Right ventricle myocardium superior (tissue), 1 donor: Measurements from ENCODE around the gene RALGPS2. TPM values are rescaled to one million over a fixed set of nuclear protein-coding genes. Genes with fewer than 3 reads are reported as not detected.
"Not testable (repeated sequence)": the region's sequence is repeated elsewhere in the genome, so short reads cannot be mapped to it uniquely, and the experiment has no call there.

Experiments used
- ATAC-seq: fragments of 200-7000 bp; cut with Tn5 transposase; one replicate; pipeline ENCODE4 v1.9.1; 2020; ENCODE audit warnings: mild to moderate bottlenecking; ENCODE audit not compliant: poor library complexity
- DNase-seq: peaks from one replicate; pipeline ENCODE4 v3.0.0-alpha.2; 2020
- intact Hi-C: fragments of 100-400 bp; cut with DNase I; formaldehyde crosslinking; loops from one replicate; pipeline ENCODE4 v1.11.2; 2022
- total RNA-seq: library from RNA; stranded (reverse); fragmentation: NEBNext Ultra II Directional; extraction: Animal tissue kit (Norgen Biotek cat#: 25700); gene quantifications from one replicate; pipeline ENCODE4 v1.2.1, GENCODE V29; 2021
- donor health status: DM: no; HTN: yes; CAD: no; lungs with severe emphysema.

Gene RALGPS2
- total RNA-seq, 1 donor from 2014 or later, result 13.8 TPM

- intact Hi-C loops, result no loop called here
- no peak for DNase-seq
- ATAC-seq, result no peak
Measured at GRCh38 chr1:178946855-178947676, 222.0 kb downstream of the RALGPS2 start.

DNA sequence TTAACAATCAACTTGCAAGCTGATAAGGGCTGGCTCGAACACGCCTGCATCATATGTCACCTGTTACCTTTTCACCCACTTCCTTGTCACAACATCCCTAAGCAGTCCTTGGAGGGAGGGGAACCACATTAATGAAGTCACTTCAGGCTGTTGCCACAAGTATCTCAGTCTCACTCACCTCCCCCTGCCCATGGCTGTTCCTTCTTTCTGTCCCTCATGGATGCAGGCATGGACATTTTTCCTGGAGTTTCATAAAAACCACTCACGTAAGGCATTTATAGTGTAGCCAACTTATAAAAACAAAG is 222.6 kb downstream of the RALGPS2 start:
- no peak for ATAC-seq
- DNase-seq, result no peak
- intact Hi-C loops, result no loop called here

DNA sequence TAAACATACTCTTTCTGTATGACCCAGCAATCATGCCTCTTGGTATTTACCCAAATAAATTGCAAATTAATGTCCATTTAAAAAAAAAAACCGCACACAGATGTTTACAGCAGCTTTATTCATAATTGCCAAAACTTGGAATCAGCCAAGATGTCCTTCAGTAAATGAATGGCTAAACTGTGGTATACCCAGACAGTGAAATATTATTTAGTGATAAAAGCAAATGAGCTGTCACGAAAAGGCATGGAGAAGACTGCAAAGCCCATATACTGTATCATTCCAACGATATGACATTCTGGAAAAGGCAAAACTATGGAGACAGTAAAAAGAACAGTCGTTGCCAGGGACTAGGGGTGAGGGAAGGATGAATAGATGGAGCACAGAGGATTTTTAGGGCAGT is 223.6 kb downstream of the RALGPS2 start:
- DNase-seq (no peak), ATAC-seq (no peak)

DNA sequence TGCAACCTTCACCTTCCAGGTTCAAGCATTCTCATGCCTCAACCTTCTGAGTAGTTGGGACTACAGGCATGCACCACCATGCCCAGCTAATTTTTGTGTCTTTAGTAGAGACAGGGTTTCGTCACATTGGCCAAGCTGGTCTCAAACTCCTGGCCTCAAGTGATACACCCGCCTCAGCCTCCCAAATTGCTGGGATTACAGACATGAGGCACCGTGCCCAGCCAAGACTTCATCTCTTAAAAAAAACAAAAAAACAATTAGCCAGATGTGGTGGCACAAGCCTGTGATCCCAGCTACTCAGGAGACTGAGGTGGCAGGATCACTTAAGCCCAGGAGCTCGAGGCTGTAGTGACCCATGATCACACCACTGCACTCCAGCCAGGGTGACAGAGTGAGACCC is 224.8 kb downstream of the RALGPS2 start:
- DNase-seq, intact Hi-C loops, ATAC-seq: not testable (repeated sequence)

More for the DNA sequence above, 223.6 kb downstream of the RALGPS2 start:
- intact Hi-C loops, result no loop called here

GRCh38 chr1:178951600-178951999 is 226.6 kb downstream of the RALGPS2 start:
- ATAC-seq (no peak), DNase-seq (no peak)
- intact Hi-C loops, result no loop called here

DNA sequence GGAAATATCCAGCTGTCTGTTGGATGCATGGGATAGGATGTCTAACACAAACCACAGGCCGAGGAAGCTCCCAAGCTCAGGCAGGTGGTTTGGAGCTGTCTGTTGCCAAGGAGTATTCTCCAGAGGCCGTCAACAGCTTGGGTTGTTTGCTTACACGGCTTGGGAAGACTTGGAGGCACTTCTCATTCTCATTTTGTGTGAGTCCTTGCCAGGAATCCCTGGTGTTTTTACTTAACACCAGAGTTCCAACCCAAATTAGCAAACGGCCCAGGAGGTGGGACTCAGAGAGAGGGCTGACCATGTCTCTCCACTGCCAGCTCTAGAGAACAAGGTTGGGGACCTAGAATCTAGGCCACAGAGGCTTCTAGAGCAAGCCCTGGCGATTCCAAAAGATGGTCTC is 228.0 kb downstream of the RALGPS2 start:
- DNase-seq (peak; percentile 53), ATAC-seq (peak; percentile 84)
- intact Hi-C loops, result no loop called here

GRCh38 chr1:178953538-178954324 is 228.7 kb downstream of the RALGPS2 start:
- intact Hi-C loops, result no loop called here
- ATAC-seq (peak; percentile 75), DNase-seq (no peak)

GRCh38 chr1:178954325-178954690 is 229.3 kb downstream of the RALGPS2 start:
- no peak for DNase-seq
- ATAC-seq, result no peak
- intact Hi-C loops, result no loop called here

- DNase-seq (no peak), ATAC-seq (no peak)
- intact Hi-C loops, result no loop called here
Measured at GRCh38 chr1:178954937-178955336, 229.9 kb downstream of the RALGPS2 start.

DNA sequence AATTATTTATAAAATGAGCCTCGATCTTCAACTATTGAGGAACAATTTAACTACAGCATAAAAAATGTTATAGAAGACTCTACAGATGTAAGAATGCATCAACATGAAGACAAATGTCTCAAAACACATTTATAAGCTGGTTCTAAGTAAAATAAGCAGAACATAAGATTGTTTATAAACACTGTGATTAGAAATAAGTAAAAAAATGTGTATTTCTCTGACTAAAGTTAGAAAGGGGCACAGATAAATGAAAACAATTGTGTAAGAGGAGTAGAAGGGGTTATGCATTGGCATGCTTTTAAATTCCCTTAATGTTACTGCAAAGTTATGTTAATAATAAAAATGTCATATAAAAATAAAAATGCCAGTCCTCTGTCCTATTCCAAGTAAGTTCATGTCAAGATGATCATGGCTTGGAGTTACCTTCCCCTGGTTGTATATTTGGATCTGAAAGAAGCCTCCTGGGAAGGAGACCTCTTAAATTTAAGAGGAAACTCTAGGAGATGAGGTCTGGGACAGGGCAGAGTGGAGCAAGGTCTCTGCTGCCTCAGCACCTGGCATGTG is 230.4 kb downstream of the RALGPS2 start:
- intact Hi-C loops, result no loop called here
- DNase-seq, result no peak
- ATAC-seq, result no peak

- no peak for ATAC-seq
- no peak for DNase-seq
- intact Hi-C loops, result no loop called here
Measured at GRCh38 chr1:178958491-178958890, 233.4 kb downstream of the RALGPS2 start.

GRCh38 chr1:178959543-178960460 is 234.8 kb downstream of the RALGPS2 start:
- intact Hi-C loops, result no loop called here
- DNase-seq, result no peak
- no peak for ATAC-seq

GRCh38 chr1:178960482-178961240 is 235.6 kb downstream of the RALGPS2 start:
- ATAC-seq, result no peak
- DNase-seq, result no peak
- intact Hi-C loops, result no loop called here

GRCh38 chr1:178961331-178961730 is 236.3 kb downstream of the RALGPS2 start:
- intact Hi-C loops, result no loop called here
- DNase-seq (no peak), ATAC-seq (no peak)

GRCh38 chr1:178961868-178962267 is 236.8 kb downstream of the RALGPS2 start:
- no peak for ATAC-seq
- intact Hi-C loops, result no loop called here
- DNase-seq, result no peak

DNA sequence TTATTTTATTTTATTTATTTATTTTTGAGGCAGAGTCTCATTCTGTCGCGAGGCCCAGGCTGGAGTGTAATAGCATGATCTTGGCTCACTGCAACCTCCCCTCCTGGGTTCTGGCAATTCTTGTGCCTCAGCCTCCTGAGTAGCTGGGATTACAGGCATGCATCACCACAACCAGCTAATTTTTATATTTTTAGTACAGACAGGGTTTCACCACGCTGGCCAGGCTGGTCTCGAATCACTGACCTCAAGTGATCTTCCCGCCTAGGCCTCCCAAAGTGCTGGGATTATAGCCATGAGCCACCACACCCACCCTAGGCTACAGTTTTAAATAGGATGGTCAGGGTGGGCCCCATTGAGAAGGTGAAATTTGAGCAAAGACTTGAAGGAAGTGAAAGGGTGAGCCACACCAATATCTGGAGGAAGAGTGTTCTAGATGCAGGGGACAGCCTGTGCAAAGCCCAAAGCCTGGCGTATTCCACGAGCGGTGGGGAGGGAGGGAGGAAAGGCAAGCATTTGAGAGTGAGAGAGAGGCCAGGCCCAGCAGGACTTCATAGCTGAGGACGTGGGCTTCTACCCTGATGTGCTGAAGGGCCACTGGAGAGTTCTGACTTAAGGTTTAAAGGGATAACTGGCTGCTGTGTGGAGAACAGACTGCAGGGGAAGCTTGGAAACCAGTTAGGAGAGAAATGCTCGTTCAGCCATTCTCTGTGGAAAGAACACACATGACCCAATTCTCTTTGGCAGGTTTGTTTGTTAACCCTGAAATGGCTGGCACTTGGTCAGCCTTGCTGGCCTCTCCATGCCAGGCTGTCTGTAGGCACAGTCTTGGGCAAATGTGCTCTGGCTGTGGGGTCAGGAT is 238.0 kb downstream of the RALGPS2 start:
- ATAC-seq, result peak; percentile 55

More for the DNA sequence above, 238.0 kb downstream of the RALGPS2 start:
- intact Hi-C loops, result no loop called here
- no peak for DNase-seq
